ENCODE data around the gene CBFA2T3.

CBFA2T3 gene

GRCh38 chr16:88989852-88990547 lies 13.0 kb upstream of the CBFA2T3 start:
- in situ Hi-C loops (cut with HindIII; ENCODE audit: low sequenced_read_pairs), result no loop called here
- no peak overlapping the region for H3K4me3 ChIP-seq (ENCODE audit: low read depth, low read length)
- TF ChIP-seq CTCF (IDR thresholded peaks at IDR 0.05; ENCODE audit: low read depth, low read length, missing control alignments), result no peak
- no peak for DNase-seq (ENCODE audit: low read depth)

GRCh38 chr16:88988980-88989811 lies 12.2 kb upstream of the CBFA2T3 start:
- no peak for TF ChIP-seq CTCF (IDR thresholded peaks at IDR 0.05; ENCODE audit: low read depth, low read length, missing control alignments)
- no peak for DNase-seq (ENCODE audit: low read depth)
- no peak overlapping the region for H3K4me3 ChIP-seq (ENCODE audit: low read depth, low read length)
- in situ Hi-C loops (cut with HindIII; ENCODE audit: low sequenced_read_pairs), result no loop called here

GRCh38 chr16:88985521-88985920 lies 8.5 kb upstream of the CBFA2T3 start:
- in situ Hi-C loops (cut with HindIII; ENCODE audit: low sequenced_read_pairs), result no loop called here
- DNase-seq (ENCODE audit: low read depth), result no peak
- no peak overlapping the region for H3K4me3 ChIP-seq (ENCODE audit: low read depth, low read length)
- TF ChIP-seq CTCF (IDR thresholded peaks at IDR 0.05; ENCODE audit: low read depth, low read length, missing control alignments), result no peak

GRCh38 chr16:88983771-88984687 lies 7.0 kb upstream of the CBFA2T3 start:
- in situ Hi-C loops (cut with HindIII; ENCODE audit: low sequenced_read_pairs), result no loop called here
- no peak for DNase-seq (ENCODE audit: low read depth)
- TF ChIP-seq CTCF (IDR thresholded peaks at IDR 0.05; ENCODE audit: low read depth, low read length, missing control alignments), result no peak
- H3K4me3 ChIP-seq (ENCODE audit: low read depth, low read length), result no peak overlapping the region

GRCh38 chr16:88983165-88983564 lies 6.2 kb upstream of the CBFA2T3 start:
- in situ Hi-C loops (cut with HindIII; ENCODE audit: low sequenced_read_pairs), result no loop called here
- H3K4me3 ChIP-seq (ENCODE audit: low read depth, low read length), result no peak overlapping the region
- no peak for DNase-seq (ENCODE audit: low read depth)
- TF ChIP-seq CTCF (IDR thresholded peaks at IDR 0.05; ENCODE audit: low read depth, low read length, missing control alignments), result no peak
